HG03520 (cell line): ENCODE data around the gene NLRP6.

Experiments used
- ATAC-seq: cut with Tn5 transposase; IDR thresholded peaks from one replicate; pipeline ENCODE4 v1.9.1; 2021; ENCODE audit warnings: mild to moderate bottlenecking, moderate library complexity; ENCODE audit not compliant: unreplicated experiment

Gene NLRP6

GRCh38 chr11:292211-293121, 14.3 kb downstream of the NLRP6 start:
- ATAC-seq = no peak

GRCh38 chr11:293271-293851, 15.2 kb downstream of the NLRP6 start:
- no peak for ATAC-seq

- ATAC-seq = no peak
These were observed 15.8 kb downstream of the NLRP6 start for GRCh38 chr11:293852-294661.

- ATAC-seq = no peak
These were observed 16.6 kb downstream of the NLRP6 start for GRCh38 chr11:294780-295179.

- no peak for ATAC-seq
These were observed 17.4 kb downstream of the NLRP6 start for GRCh38 chr11:295351-296170.

GRCh38 chr11:296171-297050, 18.2 kb downstream of the NLRP6 start:
- no peak for ATAC-seq

- ATAC-seq = no peak
These were observed 18.9 kb downstream of the NLRP6 start for GRCh38 chr11:297051-297585.

GRCh38 chr11:297586-298405, 19.6 kb downstream of the NLRP6 start:
- ATAC-seq = no peak

GRCh38 chr11:298406-299065, 20.3 kb downstream of the NLRP6 start:
- no peak for ATAC-seq

GRCh38 chr11:299081-299891, 21.1 kb downstream of the NLRP6 start, which contains the start of gene IFITM5:
IFITM5 (minus strand) TSS chr11:299526; CDS start chr11:299490, 36 bp downstream.
- no peak for ATAC-seq

- no peak for ATAC-seq
These were observed 21.9 kb downstream of the NLRP6 start for GRCh38 chr11:299951-300735.

- no peak for ATAC-seq
These were observed 25.2 kb downstream of the NLRP6 start for GRCh38 chr11:303363-303762.

- no peak for ATAC-seq
These were observed 25.9 kb downstream of the NLRP6 start for GRCh38 chr11:304061-304506.

- ATAC-seq = no peak
These were observed 27.0 kb downstream of the NLRP6 start for GRCh38 chr11:304915-305843.

- no peak for ATAC-seq
These were observed 27.6 kb downstream of the NLRP6 start for GRCh38 chr11:305844-306211.
